ENCODE measurements around the gene SDR42E1. TPM values are rescaled to one million over a fixed set of nuclear protein-coding genes. Genes with fewer than 3 reads are reported as not detected.

The SDR42E1 gene
- total and polyA plus RNA-seq, 2 of the 13 experiments (the other 11 are each of a cell fraction or from before 2014, with no cell fraction given), result 0.01 to 0.13 TPM

- no peak for TF ChIP-seq SP5 (CRISPR knock-in tag; IDR thresholded peaks at IDR 0.05; ENCODE audit: borderline replicate concordance, low read depth)
- no peak for TF ChIP-seq STAT5B (CRISPR knock-in tag; IDR thresholded peaks at IDR 0.05)
- TF ChIP-seq, protein P1, sequence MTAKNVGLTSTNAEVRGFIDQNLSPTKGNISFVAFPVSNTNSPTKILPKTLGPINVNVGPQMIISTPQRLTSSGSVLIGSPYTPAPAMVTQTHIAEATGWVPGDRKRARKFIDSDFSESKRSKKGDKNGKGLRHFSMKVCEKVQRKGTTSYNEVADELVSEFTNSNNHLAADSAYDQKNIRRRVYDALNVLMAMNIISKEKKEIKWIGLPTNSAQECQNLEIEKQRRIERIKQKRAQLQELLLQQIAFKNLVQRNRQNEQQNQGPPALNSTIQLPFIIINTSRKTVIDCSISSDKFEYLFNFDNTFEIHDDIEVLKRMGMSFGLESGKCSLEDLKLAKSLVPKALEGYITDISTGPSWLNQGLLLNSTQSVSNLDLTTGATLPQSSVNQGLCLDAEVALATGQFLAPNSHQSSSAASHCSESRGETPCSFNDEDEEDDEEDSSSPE (CRISPR knock-in tag; IDR thresholded peaks at IDR 0.05), result no peak
- no peak for TF ChIP-seq PATZ1 (CRISPR knock-in tag; IDR thresholded peaks at IDR 0.05)
- TF ChIP-seq IKZF4 (CRISPR knock-in tag; IDR thresholded peaks at IDR 0.05; ENCODE audit: borderline replicate concordance, low read depth, not compliant biosample characterization), result no peak
- TF ChIP-seq ZNF432 (CRISPR knock-in tag; IDR thresholded peaks at IDR 0.05; ENCODE audit: borderline replicate concordance), result no peak
- TF ChIP-seq ZNF619 (CRISPR knock-in tag; IDR thresholded peaks at IDR 0.05), result no peak
- no peak for TF ChIP-seq MIXL1 (CRISPR knock-in tag; IDR thresholded peaks at IDR 0.05)
- TF ChIP-seq TRAFD1 (CRISPR knock-in tag; IDR thresholded peaks at IDR 0.05; ENCODE audit: borderline replicate concordance), result no peak
- TF ChIP-seq, protein P2, sequence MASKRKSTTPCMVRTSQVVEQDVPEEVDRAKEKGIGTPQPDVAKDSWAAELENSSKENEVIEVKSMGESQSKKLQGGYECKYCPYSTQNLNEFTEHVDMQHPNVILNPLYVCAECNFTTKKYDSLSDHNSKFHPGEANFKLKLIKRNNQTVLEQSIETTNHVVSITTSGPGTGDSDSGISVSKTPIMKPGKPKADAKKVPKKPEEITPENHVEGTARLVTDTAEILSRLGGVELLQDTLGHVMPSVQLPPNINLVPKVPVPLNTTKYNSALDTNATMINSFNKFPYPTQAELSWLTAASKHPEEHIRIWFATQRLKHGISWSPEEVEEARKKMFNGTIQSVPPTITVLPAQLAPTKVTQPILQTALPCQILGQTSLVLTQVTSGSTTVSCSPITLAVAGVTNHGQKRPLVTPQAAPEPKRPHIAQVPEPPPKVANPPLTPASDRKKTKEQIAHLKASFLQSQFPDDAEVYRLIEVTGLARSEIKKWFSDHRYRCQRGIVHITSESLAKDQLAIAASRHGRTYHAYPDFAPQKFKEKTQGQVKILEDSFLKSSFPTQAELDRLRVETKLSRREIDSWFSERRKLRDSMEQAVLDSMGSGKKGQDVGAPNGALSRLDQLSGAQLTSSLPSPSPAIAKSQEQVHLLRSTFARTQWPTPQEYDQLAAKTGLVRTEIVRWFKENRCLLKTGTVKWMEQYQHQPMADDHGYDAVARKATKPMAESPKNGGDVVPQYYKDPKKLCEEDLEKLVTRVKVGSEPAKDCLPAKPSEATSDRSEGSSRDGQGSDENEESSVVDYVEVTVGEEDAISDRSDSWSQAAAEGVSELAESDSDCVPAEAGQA (IDR thresholded peaks at IDR 0.05; ENCODE audit: low read depth), result no peak
- TF ChIP-seq, protein P2 (CRISPR knock-in tag; IDR thresholded peaks at IDR 0.05; ENCODE audit: borderline replicate concordance), result no peak
- TF ChIP-seq ZNF83 (CRISPR knock-in tag; IDR thresholded peaks at IDR 0.05; ENCODE audit: borderline replicate concordance), result no peak
- 0 out of 2 replicates have a peak, but pooled peaks have one; percentile 25 for TF ChIP-seq FOXO4 (CRISPR knock-in tag; conservative IDR thresholded peaks at IDR 0.05)
- TF ChIP-seq, protein P3, sequence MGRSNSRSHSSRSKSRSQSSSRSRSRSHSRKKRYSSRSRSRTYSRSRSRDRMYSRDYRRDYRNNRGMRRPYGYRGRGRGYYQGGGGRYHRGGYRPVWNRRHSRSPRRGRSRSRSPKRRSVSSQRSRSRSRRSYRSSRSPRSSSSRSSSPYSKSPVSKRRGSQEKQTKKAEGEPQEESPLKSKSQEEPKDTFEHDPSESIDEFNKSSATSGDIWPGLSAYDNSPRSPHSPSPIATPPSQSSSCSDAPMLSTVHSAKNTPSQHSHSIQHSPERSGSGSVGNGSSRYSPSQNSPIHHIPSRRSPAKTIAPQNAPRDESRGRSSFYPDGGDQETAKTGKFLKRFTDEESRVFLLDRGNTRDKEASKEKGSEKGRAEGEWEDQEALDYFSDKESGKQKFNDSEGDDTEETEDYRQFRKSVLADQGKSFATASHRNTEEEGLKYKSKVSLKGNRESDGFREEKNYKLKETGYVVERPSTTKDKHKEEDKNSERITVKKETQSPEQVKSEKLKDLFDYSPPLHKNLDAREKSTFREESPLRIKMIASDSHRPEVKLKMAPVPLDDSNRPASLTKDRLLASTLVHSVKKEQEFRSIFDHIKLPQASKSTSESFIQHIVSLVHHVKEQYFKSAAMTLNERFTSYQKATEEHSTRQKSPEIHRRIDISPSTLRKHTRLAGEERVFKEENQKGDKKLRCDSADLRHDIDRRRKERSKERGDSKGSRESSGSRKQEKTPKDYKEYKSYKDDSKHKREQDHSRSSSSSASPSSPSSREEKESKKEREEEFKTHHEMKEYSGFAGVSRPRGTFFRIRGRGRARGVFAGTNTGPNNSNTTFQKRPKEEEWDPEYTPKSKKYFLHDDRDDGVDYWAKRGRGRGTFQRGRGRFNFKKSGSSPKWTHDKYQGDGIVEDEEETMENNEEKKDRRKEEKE (IDR thresholded peaks at IDR 0.05), result no peak
Measured at GRCh38 chr16:82055117-82055516, 43.8 kb upstream of the SDR42E1 start (continued).
